GM18520 (cell line): ENCODE results near the gene UNC5C.
A peak's percentile ranks its signal among the peaks of the same experiment; 100 is the strongest.

Experiments
- ATAC-seq: cut with Tn5 transposase; IDR thresholded peaks from one replicate; pipeline ENCODE4 v1.9.1; 2021; ENCODE audit not compliant: unreplicated experiment

Gene UNC5C

DNA sequence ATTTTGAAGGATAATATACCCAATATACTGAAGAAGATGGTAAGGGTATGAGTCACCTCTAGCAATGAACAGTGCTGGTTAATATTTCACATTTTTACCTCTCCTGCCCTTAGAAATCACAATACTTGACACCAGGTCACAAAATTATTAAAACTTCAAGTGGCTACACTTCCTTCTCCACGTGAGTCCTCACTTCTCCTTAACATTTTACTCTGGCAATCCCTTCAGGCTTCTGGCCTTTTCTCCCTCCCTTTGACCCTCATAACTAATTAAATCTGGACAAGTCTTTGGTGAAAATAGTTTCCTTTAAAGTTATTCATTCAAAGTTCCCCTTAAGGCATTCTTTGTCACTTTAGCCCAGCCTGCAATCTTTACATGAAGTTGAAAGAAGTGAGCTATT lies 190.4 kb downstream of the UNC5C start:
- ATAC-seq = no peak

DNA sequence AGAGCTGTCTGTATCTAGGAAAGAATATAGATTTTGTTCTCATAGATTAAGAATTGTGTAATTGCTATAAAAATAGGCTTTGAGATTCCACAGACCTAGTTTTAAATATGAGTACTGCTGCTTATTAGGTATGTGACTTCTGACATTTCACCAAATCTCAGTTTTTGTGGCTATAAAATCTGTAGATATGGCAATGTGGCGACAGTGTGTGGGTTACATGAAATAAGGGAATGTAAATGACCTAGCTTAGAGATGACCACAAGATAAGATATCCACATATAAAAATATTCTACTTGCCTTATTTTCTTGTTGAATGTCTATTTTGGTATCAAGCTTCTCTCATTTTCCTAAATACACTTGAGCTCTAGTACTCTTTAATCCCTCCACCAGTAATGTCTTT lies 193.8 kb downstream of the UNC5C start:
- ATAC-seq = no peak

- ATAC-seq = no peak
These were observed 200.4 kb downstream of the UNC5C start for GRCh38 chr4:95348418-95348817.

- ATAC-seq = no peak
These were observed 205.5 kb downstream of the UNC5C start for GRCh38 chr4:95343235-95343634.

- ATAC-seq = no peak
These were observed 208.6 kb downstream of the UNC5C start for GRCh38 chr4:95340191-95340590.

DNA sequence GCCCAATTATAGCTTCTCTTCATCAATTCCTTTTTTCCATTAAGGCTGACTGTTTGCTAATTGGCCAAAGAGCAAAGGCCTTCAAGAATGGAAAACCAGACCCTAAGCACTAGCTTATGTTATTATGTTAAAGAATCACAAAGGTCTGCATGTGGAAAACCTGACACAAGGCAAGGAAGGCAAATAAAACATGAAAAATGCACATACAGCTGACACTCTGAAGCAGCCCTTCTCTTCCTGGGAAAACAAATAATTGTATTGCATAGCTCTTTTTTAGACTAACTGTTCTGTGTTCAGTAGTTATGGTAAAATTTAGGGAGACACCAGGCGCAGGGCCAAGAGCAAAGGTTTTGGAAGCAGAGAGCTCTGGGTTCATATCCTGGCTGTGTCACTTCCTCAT lies 223.1 kb downstream of the UNC5C start:
- ATAC-seq = no peak

DNA sequence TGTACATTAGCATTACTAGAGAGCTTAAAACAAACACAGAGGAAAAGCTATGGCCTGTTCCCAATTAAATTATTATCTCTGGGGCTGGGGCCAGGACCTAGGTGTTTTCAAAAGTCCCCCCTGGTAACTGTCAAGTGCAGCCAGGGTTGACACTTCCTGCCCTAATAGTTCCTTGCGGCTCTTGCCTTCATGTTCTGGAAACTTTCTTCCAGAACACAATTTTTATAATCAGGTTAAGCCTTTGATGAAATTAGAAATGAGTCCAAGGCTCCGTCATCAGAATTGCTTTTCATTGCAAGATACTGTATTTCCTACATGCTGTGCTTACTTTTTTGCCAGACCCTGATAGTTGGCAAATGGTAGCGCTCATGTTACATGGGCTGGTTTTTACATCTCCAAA lies 229.6 kb downstream of the UNC5C start:
- ATAC-seq = no peak

GRCh38 chr4:95318483-95318882 lies 230.3 kb downstream of the UNC5C start:
- no peak for ATAC-seq

- ATAC-seq = no peak
These were observed 230.7 kb downstream of the UNC5C start for GRCh38 chr4:95318044-95318443.

DNA sequence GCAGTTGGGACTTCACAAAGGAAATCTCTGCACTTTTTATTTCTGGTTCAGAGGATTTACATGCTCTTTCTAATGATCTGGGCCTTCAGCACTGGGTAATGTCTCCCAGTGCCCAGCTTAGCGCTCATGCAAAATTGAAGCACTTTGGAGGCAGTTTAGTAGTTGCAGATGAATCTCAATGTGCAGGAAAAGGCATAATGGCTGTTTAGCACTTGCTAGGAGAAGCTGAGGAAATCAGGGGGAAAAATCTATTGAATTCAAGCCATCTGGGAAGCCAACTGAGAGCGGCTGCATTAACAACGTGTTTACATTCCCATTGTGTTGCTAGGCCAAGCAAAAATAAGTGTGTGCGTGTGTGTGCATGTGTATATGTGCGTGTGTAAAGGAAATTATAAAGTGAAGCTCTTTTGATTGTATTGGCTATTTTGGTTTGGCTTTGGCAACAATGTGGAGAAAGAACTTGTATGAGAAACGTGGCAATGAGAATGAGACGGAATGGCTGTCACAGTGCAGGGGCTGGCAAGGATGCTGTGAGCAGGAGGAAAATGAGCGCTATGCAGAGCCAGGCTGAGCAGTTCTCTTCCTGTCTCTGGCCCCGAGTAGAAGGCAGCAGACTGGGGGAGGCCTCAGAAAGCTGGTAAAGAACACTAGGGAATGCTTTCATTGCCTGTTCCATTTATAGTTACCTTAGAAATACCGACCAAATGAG lies 231.5 kb downstream of the UNC5C start:
- ATAC-seq = no peak

- no peak for ATAC-seq
These were observed 234.2 kb downstream of the UNC5C start for GRCh38 chr4:95314573-95314972.

DNA sequence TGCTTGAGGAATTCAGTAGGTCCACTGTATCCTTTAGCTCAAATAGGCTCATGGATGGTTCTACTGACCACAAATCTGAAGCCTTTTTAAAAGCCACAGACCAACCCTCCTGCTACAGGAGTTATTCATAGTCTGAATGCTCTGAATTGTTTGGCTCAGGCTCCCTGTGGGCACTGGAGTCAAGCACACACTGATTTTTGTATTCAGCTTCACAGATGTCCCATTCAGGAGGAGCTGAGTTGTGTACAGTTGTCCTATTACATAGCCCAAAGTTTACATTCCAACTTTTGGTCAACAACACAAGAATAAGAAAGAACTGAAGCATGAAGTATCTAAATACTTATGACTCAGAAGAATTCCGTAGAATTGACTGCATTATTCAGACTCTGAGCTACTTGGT lies 243.9 kb downstream of the UNC5C start:
- ATAC-seq = no peak

DNA sequence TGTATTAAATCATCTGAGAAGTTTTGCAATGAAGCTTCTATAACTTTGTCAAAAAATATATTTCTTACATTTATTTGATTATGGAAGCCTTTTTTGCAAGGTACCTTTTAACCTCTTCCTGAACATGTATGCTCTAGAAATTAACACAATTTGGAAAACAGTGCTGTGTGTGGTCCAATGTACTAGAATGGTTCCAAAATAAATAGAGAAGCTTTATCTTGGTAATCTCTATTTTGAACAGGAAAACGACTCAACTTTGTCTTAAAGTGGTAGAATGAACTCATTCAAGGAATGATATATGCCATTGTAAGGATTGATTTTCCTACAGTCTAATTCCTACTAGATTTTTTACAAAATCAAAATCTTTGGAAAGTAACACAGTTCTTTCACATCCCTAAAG lies 248.5 kb downstream of the UNC5C start:
- ATAC-seq = no peak

DNA sequence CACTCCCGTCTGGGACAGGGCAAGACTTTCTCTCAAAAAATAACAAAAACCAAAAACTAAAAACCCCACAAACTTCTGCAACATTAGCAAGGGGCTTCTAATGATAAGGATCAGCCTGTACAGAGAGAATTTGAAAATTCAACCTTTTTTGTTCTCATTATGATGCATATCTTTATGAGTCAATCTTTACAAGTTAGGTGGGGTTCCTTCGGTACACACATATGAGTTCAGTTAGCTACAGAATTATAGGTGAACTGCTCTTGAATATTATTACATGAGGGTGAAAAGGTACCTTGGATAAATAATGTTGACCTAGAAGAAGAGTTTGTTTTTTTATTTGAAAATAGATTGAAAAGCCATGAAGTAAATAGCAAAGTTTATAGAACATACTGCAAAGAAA lies 252.7 kb downstream of the UNC5C start:
- ATAC-seq = no peak

DNA sequence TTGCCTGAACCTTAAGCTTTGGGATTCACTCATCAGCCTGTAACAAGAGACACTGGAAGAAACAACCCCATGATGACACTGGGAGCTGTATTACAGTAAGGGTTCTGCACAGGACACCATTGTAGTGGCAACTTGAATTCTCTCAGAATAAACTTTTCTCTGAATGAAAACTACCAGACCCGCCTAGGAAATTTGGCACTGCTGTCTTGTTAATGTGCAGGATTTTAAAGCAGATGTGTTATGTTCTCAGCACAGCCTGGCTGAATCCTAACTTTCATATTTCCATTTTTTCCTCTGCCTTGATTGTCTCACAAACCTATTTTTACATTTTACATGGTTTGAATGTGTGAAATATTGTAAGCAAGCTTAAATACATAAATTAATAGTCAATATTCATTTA lies 253.6 kb downstream of the UNC5C start:
- no peak for ATAC-seq

DNA sequence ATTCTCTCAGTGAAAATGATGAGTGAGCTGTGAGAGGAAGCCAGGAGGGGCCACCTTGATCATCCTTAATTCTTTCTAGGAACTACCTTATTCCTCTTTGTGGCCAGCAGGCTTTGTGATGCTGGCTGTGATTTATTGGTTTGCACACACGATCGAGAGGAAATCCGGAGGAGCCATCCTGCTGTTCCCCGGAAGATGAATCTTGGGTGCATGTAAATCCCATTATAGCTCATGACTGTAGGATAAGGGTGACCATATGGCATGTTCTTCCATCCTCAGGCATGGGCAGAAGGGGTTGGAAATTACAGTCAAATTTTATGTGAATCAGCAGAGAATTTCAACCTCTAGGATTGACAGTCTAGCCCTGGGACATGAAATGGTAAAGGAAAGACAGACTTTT lies 254.5 kb downstream of the UNC5C start:
- ATAC-seq = no peak

GRCh38 chr4:95293014-95293413 lies 255.8 kb downstream of the UNC5C start:
- no peak for ATAC-seq

DNA sequence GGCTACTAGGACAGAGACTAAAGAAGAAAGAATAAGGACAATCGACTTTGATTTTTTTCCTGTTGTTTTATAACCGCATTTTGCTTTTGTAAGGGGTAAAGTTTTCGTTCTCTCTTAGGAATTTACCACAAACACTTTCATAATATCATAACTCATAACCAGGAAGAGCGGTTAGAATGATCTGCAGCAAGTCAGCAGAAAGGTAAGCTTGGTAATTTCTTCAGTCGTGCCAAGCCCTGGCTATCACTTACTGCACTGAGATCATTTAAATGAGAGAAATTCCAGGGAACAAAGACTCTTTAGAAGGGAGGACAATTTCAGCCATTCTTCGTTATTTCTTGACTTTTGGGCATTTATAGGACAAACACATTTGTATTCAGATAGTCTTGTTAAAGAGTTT lies 258.1 kb downstream of the UNC5C start:
- no peak for ATAC-seq

- peak; percentile 58 for ATAC-seq
These were observed 259.6 kb downstream of the UNC5C start for GRCh38 chr4:95289028-95289634.

- ATAC-seq = no peak
These were observed 260.2 kb downstream of the UNC5C start for GRCh38 chr4:95288552-95288951.

DNA sequence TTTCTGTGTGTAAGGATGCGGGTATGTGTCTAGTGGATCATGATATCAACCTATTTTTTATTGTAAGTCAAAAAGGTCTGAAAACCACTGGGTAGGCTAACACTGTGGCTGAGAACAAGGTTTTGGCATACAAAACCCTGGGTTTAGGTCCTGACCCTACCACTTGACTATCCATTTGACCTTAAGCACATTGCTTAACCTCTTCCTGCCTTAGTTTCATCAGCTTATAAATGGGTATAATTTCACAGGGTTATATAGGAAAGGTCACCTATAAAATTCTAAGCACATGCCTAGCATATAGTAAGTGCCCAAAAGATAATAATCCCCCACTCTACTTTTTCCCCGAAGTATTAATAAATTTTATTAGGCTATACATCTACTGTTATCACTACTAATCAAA lies 263.0 kb downstream of the UNC5C start:
- no peak for ATAC-seq

- ATAC-seq = no peak
These were observed 264.1 kb downstream of the UNC5C start for GRCh38 chr4:95284655-95285054.

GRCh38 chr4:95283320-95283719 lies 265.5 kb downstream of the UNC5C start:
- ATAC-seq = no peak
